Measurements from ENCODE around the gene ST6GALNAC1.
"Not testable (repeated sequence)": the region's sequence is repeated elsewhere in the genome, so short reads cannot be mapped to it uniquely, and the experiment has no call there.

- not testable (repeated sequence) for TF ChIP-seq CTCF (optimal IDR thresholded peaks at IDR 0.05 in 1 of 3, IDR thresholded peaks at IDR 0.05 in 1 of 3, conservative IDR thresholded peaks at IDR 0.05 in 1 of 3; ENCODE audit: extremely low read depth in 1 of 3, insufficient read depth in 2 of 3, low read length in 3 of 3); EZH2 (IDR thresholded peaks at IDR 0.05; ENCODE audit: low read length)
These were observed 32.3 kb downstream of the ST6GALNAC1 start for GRCh38 chr17:76611080-76611749.
